Measurements from ENCODE around the gene NAPA. TPM values are rescaled to one million over a fixed set of nuclear protein-coding genes. Genes with fewer than 3 reads are reported as not detected.
A peak's percentile ranks its signal among the peaks of the same experiment; 100 is the strongest.

NAPA gene
- total and polyA plus RNA-seq, 3 experiments from 2014 or later, result 77.6 to 122 (median 78.0) TPM

DNA sequence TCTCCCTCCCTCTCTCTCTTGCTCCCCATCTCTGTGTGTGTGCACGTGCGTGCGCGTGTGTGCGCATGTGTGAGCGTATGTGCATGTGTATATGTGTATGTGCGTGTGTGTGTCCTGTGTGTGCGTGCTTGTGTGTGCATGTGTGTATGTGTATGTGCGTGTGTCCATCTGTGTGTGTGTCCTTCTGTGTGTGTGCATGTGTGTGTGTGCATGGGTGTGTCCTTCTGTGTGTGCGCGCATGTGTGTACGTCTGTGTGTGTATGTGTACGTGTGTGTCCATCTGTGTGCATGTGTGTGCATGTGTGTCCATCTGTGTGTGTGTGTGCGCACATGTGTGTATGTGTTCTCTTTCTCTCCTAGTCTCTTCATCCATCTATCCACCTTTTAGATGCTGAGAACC lies 55.4 kb downstream of the NAPA start:
- Histone ChIP-seq H3K4me1 (ENCODE audit: insufficient read depth, low read length) (no peaks in the 10 kb centered on the region), H3K36me3 (ENCODE audit: insufficient read depth, low read length) (no peaks in the 10 kb centered on the region), H3K27ac (ENCODE audit: low read depth, low read length) (no peak overlapping the region), H3K4me3 (ENCODE audit: low read length) (no peak overlapping the region), H3K27me3 (ENCODE audit: insufficient read depth, low read length, poor library complexity, severe bottlenecking) (peaks cover 31% of the 10 kb centered on the region), H3K9me3 (ENCODE audit: low read length) (no peaks in the 10 kb centered on the region)
- no peak for DNase-seq
- Mint-ChIP-seq H3K27ac (no peak overlapping the region), H3K4me1 (no peaks in the 10 kb centered on the region), H3K9me3 (peaks cover 0 to 7% (median 3%) of the 10 kb centered on the region in 5 donors), H3K4me3 (no peak overlapping the region), H3K36me3 (no peaks in the 10 kb centered on the region), H3K27me3 (peaks cover 22 to 40% of the 10 kb centered on the region in 2 donors)
- CTCF ChIA-PET, result no interaction called here
- POLR2A ChIA-PET, result no interaction called here

DNA sequence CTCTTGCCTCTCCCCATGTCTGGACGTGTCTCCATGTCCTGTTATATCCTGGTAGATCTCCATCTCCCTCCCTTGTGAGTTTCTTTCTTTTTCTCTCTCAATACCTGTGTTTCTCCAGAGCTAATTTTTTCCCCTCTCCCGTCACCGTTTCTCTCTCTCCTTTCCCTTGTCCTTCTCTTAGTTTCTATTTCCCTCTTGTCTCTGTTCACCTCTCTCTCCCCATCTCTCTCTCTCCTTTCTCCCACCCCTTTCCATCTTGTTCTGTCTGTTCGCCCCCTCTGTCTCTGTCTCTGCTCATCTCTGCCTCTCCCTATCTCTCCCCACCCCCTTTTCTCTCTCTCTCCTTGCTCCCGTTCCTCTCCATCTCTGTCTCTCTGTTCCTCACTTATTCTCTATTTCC lies 56.2 kb downstream of the NAPA start:
- no peaks in the 10 kb centered on the region for H3K4me1 Mint-ChIP-seq
- Histone ChIP-seq H3K9me3 (ENCODE audit: low read length) (no peaks in the 10 kb centered on the region), H3K36me3 (ENCODE audit: insufficient read depth, low read length) (no peaks in the 10 kb centered on the region), H3K27me3 (ENCODE audit: insufficient read depth, low read length, poor library complexity, severe bottlenecking) (peaks cover 31% of the 10 kb centered on the region), H3K4me3 (ENCODE audit: low read length) (no peak overlapping the region), H3K27ac (ENCODE audit: low read depth, low read length) (no peak overlapping the region), H3K4me1 (ENCODE audit: insufficient read depth, low read length) (no peaks in the 10 kb centered on the region)
- H3K4me3 Mint-ChIP-seq, result no peak overlapping the region
- peaks cover 25 to 42% of the 10 kb centered on the region in 2 donors for H3K27me3 Mint-ChIP-seq
- DNase-seq, result no peak
- H3K9me3 Mint-ChIP-seq, result peaks cover 0 to 9% (median 3%) of the 10 kb centered on the region in 5 donors
- no peak overlapping the region for H3K27ac Mint-ChIP-seq
- POLR2A ChIA-PET, result no interaction called here
- no peaks in the 10 kb centered on the region for H3K36me3 Mint-ChIP-seq
- CTCF ChIA-PET, result no interaction called here

GRCh38 chr19:47456721-47457474 lies 58.0 kb downstream of the NAPA start:
- H3K27ac Mint-ChIP-seq, result peak overlapping the region in 1 of 8 donors; percentile 22
- peaks cover 31% of the 10 kb centered on the region for H3K27me3 ChIP-seq (ENCODE audit: insufficient read depth, low read length, poor library complexity, severe bottlenecking)

GRCh38 chr19:47450478-47450877 lies 64.4 kb downstream of the NAPA start:
- Histone ChIP-seq H3K4me3 (ENCODE audit: low read length) (no peak overlapping the region), H3K27me3 (ENCODE audit: insufficient read depth, low read length, poor library complexity, severe bottlenecking) (peaks cover 13% of the 10 kb centered on the region), H3K4me1 (ENCODE audit: insufficient read depth, low read length) (peaks cover 21% of the 10 kb centered on the region), H3K9me3 (ENCODE audit: low read length) (no peaks in the 10 kb centered on the region), H3K36me3 (ENCODE audit: insufficient read depth, low read length) (no peaks in the 10 kb centered on the region), H3K27ac (ENCODE audit: low read depth, low read length) (no peak overlapping the region)
- H3K9me3 Mint-ChIP-seq, result peaks cover 0 to 5% (median under 1%) of the 10 kb centered on the region in 5 donors
- H3K36me3 Mint-ChIP-seq, result no peaks in the 10 kb centered on the region
- H3K27me3 Mint-ChIP-seq, result peaks cover 35 to 56% of the 10 kb centered on the region in 2 donors
- ChIA-PET CTCF (interaction anchor here (0.7 kb wide), 1 partner anchor 329 kb away, joined by 4 read pairs; no protein-coding TSS in a partner anchor), POLR2A (no interaction called here)
- no peak overlapping the region for H3K4me3 Mint-ChIP-seq
- no peak for DNase-seq
- peaks cover 19 to 30% (median 27%) of the 10 kb centered on the region in 3 donors for H3K4me1 Mint-ChIP-seq
- H3K27ac Mint-ChIP-seq, result no peak overlapping the region

More at GRCh38 chr19:47456721-47457474, 58.0 kb downstream of the NAPA start:
- Mint-ChIP-seq H3K4me3 (no peak overlapping the region), H3K4me1 (no peaks in the 10 kb centered on the region), H3K9me3 (peaks cover 0 to 9% (median 3%) of the 10 kb centered on the region in 5 donors), H3K27me3 (peaks cover 24 to 36% of the 10 kb centered on the region in 2 donors), H3K36me3 (no peaks in the 10 kb centered on the region)
- no peaks in the 10 kb centered on the region for H3K9me3 ChIP-seq (ENCODE audit: low read length)
- H3K4me3 ChIP-seq (ENCODE audit: low read length), result no peak overlapping the region
- DNase-seq, result no peak
- no peaks in the 10 kb centered on the region for H3K36me3 ChIP-seq (ENCODE audit: insufficient read depth, low read length)
- POLR2A ChIA-PET, result no interaction called here
- H3K27ac ChIP-seq (ENCODE audit: low read depth, low read length), result no peak overlapping the region
- CTCF ChIA-PET, result no interaction called here
- H3K4me1 ChIP-seq (ENCODE audit: insufficient read depth, low read length), result no peaks in the 10 kb centered on the region

- no peaks in the 10 kb centered on the region for H3K9me3 ChIP-seq (ENCODE audit: low read length)
- no peak overlapping the region for H3K4me3 ChIP-seq (ENCODE audit: low read length)
- ChIA-PET CTCF (no interaction called here), POLR2A (no interaction called here)
- H3K27me3 Mint-ChIP-seq, result peaks cover 45 to 62% of the 10 kb centered on the region in 2 donors
- peaks cover 0 to 2% (median 0%) of the 10 kb centered on the region in 5 donors for H3K9me3 Mint-ChIP-seq
- H3K36me3 ChIP-seq (ENCODE audit: insufficient read depth, low read length), result no peaks in the 10 kb centered on the region
- peak overlapping the region in 2 of 7 donors; percentile 38 to 55 for H3K4me3 Mint-ChIP-seq
- H3K36me3 Mint-ChIP-seq, result no peaks in the 10 kb centered on the region
- no peak for DNase-seq
- H3K27ac Mint-ChIP-seq, result peak overlapping the region in 1 of 8 donors; percentile 20
- H3K27me3 ChIP-seq (ENCODE audit: insufficient read depth, low read length, poor library complexity, severe bottlenecking), result peaks cover 22% of the 10 kb centered on the region
- H3K27ac ChIP-seq (ENCODE audit: low read depth, low read length), result no peak overlapping the region
- H3K4me1 ChIP-seq (ENCODE audit: insufficient read depth, low read length), result peaks cover 42% of the 10 kb centered on the region
- H3K4me1 Mint-ChIP-seq, result peaks cover 38 to 51% (median 49%) of the 10 kb centered on the region in 3 donors
Observed at GRCh38 chr19:47448360-47448727, 66.5 kb downstream of the NAPA start.

- Histone ChIP-seq H3K4me3 (ENCODE audit: low read length) (peak overlapping the region; percentile 14), H3K36me3 (ENCODE audit: insufficient read depth, low read length) (no peaks in the 10 kb centered on the region), H3K27me3 (ENCODE audit: insufficient read depth, low read length, poor library complexity, severe bottlenecking) (peaks cover 28% of the 10 kb centered on the region), H3K27ac (ENCODE audit: low read depth, low read length) (peak overlapping the region; percentile 38), H3K9me3 (ENCODE audit: low read length) (no peaks in the 10 kb centered on the region), H3K4me1 (ENCODE audit: insufficient read depth, low read length) (peaks cover 45% of the 10 kb centered on the region)
- ChIA-PET CTCF (interaction anchor here (1.7 kb wide), 1 partner anchor 11 kb away, joined by 5 read pairs; no protein-coding TSS in a partner anchor), POLR2A (interaction anchor here (0.6 kb wide), 1 partner anchor 16 kb away, joined by 3 read pairs; no protein-coding TSS in a partner anchor)
- Mint-ChIP-seq H3K4me3 (peak overlapping the region in 4 of 7 donors; percentile 43 to 80 (median 56)), H3K27me3 (peaks cover 46 to 68% of the 10 kb centered on the region in 2 donors), H3K36me3 (no peaks in the 10 kb centered on the region), H3K9me3 (peaks cover 0 to 2% (median 0%) of the 10 kb centered on the region in 5 donors), H3K4me1 (peaks cover 44 to 57% (median 54%) of the 10 kb centered on the region in 3 donors), H3K27ac (no peak overlapping the region)
- peak in 4 of 5 donors; percentile 45 to 62 (median 52) for DNase-seq
Observed at GRCh38 chr19:47447470-47448359, 67.1 kb downstream of the NAPA start.

DNA sequence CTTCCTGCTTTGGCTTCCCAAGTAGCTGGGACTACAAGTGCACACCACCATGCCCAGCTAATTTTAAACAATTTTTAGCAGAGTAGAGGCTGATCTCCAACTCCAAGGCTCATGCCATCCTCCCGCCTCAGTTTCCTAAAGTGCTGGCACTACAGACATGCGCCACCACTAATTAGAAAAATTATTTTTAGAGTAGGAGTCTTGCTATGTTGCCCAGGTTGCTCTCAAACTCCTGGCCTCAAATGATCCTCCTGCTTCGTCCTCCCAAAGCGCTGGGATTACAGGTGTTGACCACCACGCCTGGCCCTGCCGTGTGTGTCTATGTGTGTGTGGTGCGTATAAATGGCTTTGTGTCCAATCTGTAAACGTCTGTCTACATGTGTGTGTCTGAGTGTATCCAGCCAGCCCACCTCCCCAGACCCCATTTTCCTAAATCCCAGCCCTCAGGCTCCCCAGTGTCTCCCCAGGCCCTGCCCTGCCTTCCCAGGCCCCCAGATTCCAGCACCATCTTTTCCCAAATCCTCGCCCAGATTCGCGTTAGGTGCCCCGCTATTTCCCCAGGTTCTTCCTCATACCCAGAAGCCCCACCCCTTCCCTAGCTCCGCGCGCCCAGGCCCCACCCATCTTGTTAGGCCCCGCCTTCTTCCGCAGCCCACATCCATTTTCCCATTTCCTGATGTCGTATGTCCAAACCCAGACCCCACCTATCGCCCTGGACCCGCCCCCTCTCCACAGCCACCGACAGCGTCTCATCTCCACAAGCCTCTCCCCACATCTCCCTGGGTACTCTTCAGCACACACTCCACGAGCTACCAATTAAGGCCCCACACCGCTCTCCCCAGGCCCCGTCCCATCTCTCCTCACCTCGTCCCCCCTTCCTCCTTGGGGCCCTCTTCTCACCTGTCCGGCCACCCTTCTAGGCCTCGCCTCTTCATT lies 68.1 kb downstream of the NAPA start:
- H3K27ac Mint-ChIP-seq, result peak overlapping the region in 1 of 8 donors; percentile 22
- Histone ChIP-seq H3K4me3 (ENCODE audit: low read length) (peak overlapping the region; percentile 21), H3K36me3 (ENCODE audit: insufficient read depth, low read length) (no peaks in the 10 kb centered on the region), H3K9me3 (ENCODE audit: low read length) (no peaks in the 10 kb centered on the region), H3K27me3 (ENCODE audit: insufficient read depth, low read length, poor library complexity, severe bottlenecking) (peaks cover 31% of the 10 kb centered on the region), H3K27ac (ENCODE audit: low read depth, low read length) (peak overlapping the region; percentile 38), H3K4me1 (ENCODE audit: insufficient read depth, low read length) (peaks cover 45% of the 10 kb centered on the region)
- CTCF ChIA-PET, result interaction anchor here (0.8 to 1.7 kb wide), 3 partner anchors 10 to 19 kb away, joined by 3 to 5 read pairs (median 5); no protein-coding TSS in a partner anchor
- no peak for DNase-seq
- peaks cover 0 to 2% (median 0%) of the 10 kb centered on the region in 5 donors for H3K9me3 Mint-ChIP-seq
- H3K4me1 Mint-ChIP-seq, result peaks cover 44 to 57% (median 54%) of the 10 kb centered on the region in 3 donors
- H3K4me3 Mint-ChIP-seq, result peak overlapping the region in 6 of 7 donors; percentile 65 to 80 (median 74)
- no peaks in the 10 kb centered on the region for H3K36me3 Mint-ChIP-seq
- peaks cover 48 to 72% of the 10 kb centered on the region in 2 donors for H3K27me3 Mint-ChIP-seq
- POLR2A ChIA-PET, result no interaction called here

Measured in CD8-positive, alpha-beta memory T cell (primary cell).